ENCODE data around the gene SEZ6L2.
"Not testable (repeated sequence)": the region's sequence is repeated elsewhere in the genome, so short reads cannot be mapped to it uniquely, and the experiment has no call there.

The SEZ6L2 gene

GRCh38 chr16:29910819-29911675, 11.7 kb upstream of the SEZ6L2 start:
- no peaks in the 10 kb centered on the region for H3K27me3 ChIP-seq (ENCODE audit: control insufficient read depth in 5 of 5, insufficient read depth in 4 of 5, low read length in 5 of 5)

GRCh38 chr16:29909851-29910250, 10.5 kb upstream of the SEZ6L2 start:
- peaks cover 0 to 25% (median 16%) of the 10 kb centered on the region in 5 donors for H3K36me3 ChIP-seq (ENCODE audit: control insufficient read depth in 5 of 5, insufficient read depth in 5 of 5, low read length in 5 of 5)
- H3K27ac ChIP-seq (ENCODE audit: low read depth, low read length); H3K9me3 ChIP-seq (ENCODE audit: control insufficient read depth in 5 of 5, low read length in 5 of 5); H3K4me3 ChIP-seq (ENCODE audit: low read depth in 1 of 5, low read length in 5 of 5); H3K4me1 ChIP-seq (ENCODE audit: control insufficient read depth in 5 of 5, insufficient read depth in 5 of 5, low read length in 5 of 5); H3K27me3 ChIP-seq (ENCODE audit: control insufficient read depth in 5 of 5, insufficient read depth in 4 of 5, low read length in 5 of 5); H3K9ac ChIP-seq (ENCODE audit: low read length in 5 of 5): not testable (repeated sequence)

More at GRCh38 chr16:29910819-29911675, 11.7 kb upstream of the SEZ6L2 start:
- H3K9me3 ChIP-seq (ENCODE audit: control insufficient read depth in 5 of 5, low read length in 5 of 5): no peaks in the 10 kb centered on the region
- H3K4me1 ChIP-seq (ENCODE audit: control insufficient read depth in 5 of 5, insufficient read depth in 5 of 5, low read length in 5 of 5): no peaks in the 10 kb centered on the region
- no peak overlapping the region for H3K27ac ChIP-seq (ENCODE audit: low read depth, low read length)
- H3K9ac ChIP-seq (ENCODE audit: low read length in 5 of 5): no peak overlapping the region
- H3K36me3 ChIP-seq (ENCODE audit: control insufficient read depth in 5 of 5, insufficient read depth in 5 of 5, low read length in 5 of 5): peaks cover 6 to 25% (median 18%) of the 10 kb centered on the region in 5 donors
- no peak overlapping the region for H3K4me3 ChIP-seq (ENCODE audit: low read depth in 1 of 5, low read length in 5 of 5)

GRCh38 chr16:29909391-29909790, 10.0 kb upstream of the SEZ6L2 start:
- H3K36me3 ChIP-seq (ENCODE audit: control insufficient read depth in 5 of 5, insufficient read depth in 5 of 5, low read length in 5 of 5): peaks cover 0 to 21% (median 12%) of the 10 kb centered on the region in 5 donors
- no peak overlapping the region for H3K4me3 ChIP-seq (ENCODE audit: low read depth in 1 of 5, low read length in 5 of 5)
- no peak overlapping the region for H3K27ac ChIP-seq (ENCODE audit: low read depth, low read length)
- no peak overlapping the region for H3K9ac ChIP-seq (ENCODE audit: low read length in 5 of 5)
- H3K4me1 ChIP-seq (ENCODE audit: control insufficient read depth in 5 of 5, insufficient read depth in 5 of 5, low read length in 5 of 5): no peaks in the 10 kb centered on the region
- H3K9me3 ChIP-seq (ENCODE audit: control insufficient read depth in 5 of 5, low read length in 5 of 5): no peaks in the 10 kb centered on the region
- no peaks in the 10 kb centered on the region for H3K27me3 ChIP-seq (ENCODE audit: control insufficient read depth in 5 of 5, insufficient read depth in 4 of 5, low read length in 5 of 5)

- no peak overlapping the region for H3K9ac ChIP-seq (ENCODE audit: low read length in 5 of 5)
- H3K27me3 ChIP-seq (ENCODE audit: control insufficient read depth in 5 of 5, insufficient read depth in 4 of 5, low read length in 5 of 5): no peaks in the 10 kb centered on the region
- H3K9me3 ChIP-seq (ENCODE audit: control insufficient read depth in 5 of 5, low read length in 5 of 5): no peaks in the 10 kb centered on the region
- H3K4me3 ChIP-seq (ENCODE audit: low read depth in 1 of 5, low read length in 5 of 5): no peak overlapping the region
- H3K27ac ChIP-seq (ENCODE audit: low read depth, low read length): no peak overlapping the region
- H3K36me3 ChIP-seq (ENCODE audit: control insufficient read depth in 5 of 5, insufficient read depth in 5 of 5, low read length in 5 of 5): peaks cover 0 to 17% (median 9%) of the 10 kb centered on the region in 5 donors
- no peaks in the 10 kb centered on the region for H3K4me1 ChIP-seq (ENCODE audit: control insufficient read depth in 5 of 5, insufficient read depth in 5 of 5, low read length in 5 of 5)
Observed at GRCh38 chr16:29908719-29909220, 9.4 kb upstream of the SEZ6L2 start.

- Histone ChIP-seq H3K9ac (ENCODE audit: low read length in 5 of 5) (no peak overlapping the region), H3K4me3 (ENCODE audit: low read depth in 1 of 5, low read length in 5 of 5) (no peak overlapping the region), H3K36me3 (ENCODE audit: control insufficient read depth in 5 of 5, insufficient read depth in 5 of 5, low read length in 5 of 5) (peaks cover 0 to 11% (median 5%) of the 10 kb centered on the region in 5 donors), H3K27me3 (ENCODE audit: control insufficient read depth in 5 of 5, insufficient read depth in 4 of 5, low read length in 5 of 5) (no peaks in the 10 kb centered on the region), H3K27ac (ENCODE audit: low read depth, low read length) (no peak overlapping the region), H3K4me1 (ENCODE audit: control insufficient read depth in 5 of 5, insufficient read depth in 5 of 5, low read length in 5 of 5) (no peaks in the 10 kb centered on the region), H3K9me3 (ENCODE audit: control insufficient read depth in 5 of 5, low read length in 5 of 5) (no peaks in the 10 kb centered on the region)
Observed at GRCh38 chr16:29907973-29908372, 8.6 kb upstream of the SEZ6L2 start.

GRCh38 chr16:29906520-29907244, 7.3 kb upstream of the SEZ6L2 start:
- Histone ChIP-seq H3K36me3 (ENCODE audit: control insufficient read depth in 5 of 5, insufficient read depth in 5 of 5, low read length in 5 of 5) (peaks cover 0 to 11% (median 5%) of the 10 kb centered on the region in 5 donors), H3K4me1 (ENCODE audit: control insufficient read depth in 5 of 5, insufficient read depth in 5 of 5, low read length in 5 of 5) (no peaks in the 10 kb centered on the region), H3K27ac (ENCODE audit: low read depth, low read length) (no peak overlapping the region), H3K4me3 (ENCODE audit: low read depth in 1 of 5, low read length in 5 of 5) (no peak overlapping the region), H3K27me3 (ENCODE audit: control insufficient read depth in 5 of 5, insufficient read depth in 4 of 5, low read length in 5 of 5) (peaks cover 0 to under 1% (median 0%) of the 10 kb centered on the region in 5 donors), H3K9me3 (ENCODE audit: control insufficient read depth in 5 of 5, low read length in 5 of 5) (no peaks in the 10 kb centered on the region), H3K9ac (ENCODE audit: low read length in 5 of 5) (no peak overlapping the region)

- H3K4me3 ChIP-seq (ENCODE audit: low read depth in 1 of 5, low read length in 5 of 5): no peak overlapping the region
- no peak overlapping the region for H3K9ac ChIP-seq (ENCODE audit: low read length in 5 of 5)
- H3K36me3 ChIP-seq (ENCODE audit: control insufficient read depth in 5 of 5, insufficient read depth in 5 of 5, low read length in 5 of 5): peaks cover 0 to 11% (median 5%) of the 10 kb centered on the region in 5 donors
- no peaks in the 10 kb centered on the region for H3K9me3 ChIP-seq (ENCODE audit: control insufficient read depth in 5 of 5, low read length in 5 of 5)
- peaks cover 0 to 4% (median 2%) of the 10 kb centered on the region in 5 donors for H3K27me3 ChIP-seq (ENCODE audit: control insufficient read depth in 5 of 5, insufficient read depth in 4 of 5, low read length in 5 of 5)
- H3K4me1 ChIP-seq (ENCODE audit: control insufficient read depth in 5 of 5, insufficient read depth in 5 of 5, low read length in 5 of 5): peaks cover 0 to 3% (median 2%) of the 10 kb centered on the region in 5 donors
- no peak overlapping the region for H3K27ac ChIP-seq (ENCODE audit: low read depth, low read length)
Observed at GRCh38 chr16:29905668-29906067, 6.3 kb upstream of the SEZ6L2 start.

- peaks cover 0 to 11% (median 5%) of the 10 kb centered on the region in 5 donors for H3K36me3 ChIP-seq (ENCODE audit: control insufficient read depth in 5 of 5, insufficient read depth in 5 of 5, low read length in 5 of 5)
- no peaks in the 10 kb centered on the region for H3K9me3 ChIP-seq (ENCODE audit: control insufficient read depth in 5 of 5, low read length in 5 of 5)
- H3K9ac ChIP-seq (ENCODE audit: low read length in 5 of 5): no peak overlapping the region
- no peak overlapping the region for H3K27ac ChIP-seq (ENCODE audit: low read depth, low read length)
- peaks cover 0 to 7% (median 6%) of the 10 kb centered on the region in 5 donors for H3K4me1 ChIP-seq (ENCODE audit: control insufficient read depth in 5 of 5, insufficient read depth in 5 of 5, low read length in 5 of 5)
- H3K4me3 ChIP-seq (ENCODE audit: low read depth in 1 of 5, low read length in 5 of 5): no peak overlapping the region
- H3K27me3 ChIP-seq (ENCODE audit: control insufficient read depth in 5 of 5, insufficient read depth in 4 of 5, low read length in 5 of 5): peaks cover 0 to 4% (median 2%) of the 10 kb centered on the region in 5 donors
Observed at GRCh38 chr16:29904947-29905346, 5.6 kb upstream of the SEZ6L2 start.

GRCh38 chr16:29903590-29903989, 4.2 kb upstream of the SEZ6L2 start:
- H3K27ac ChIP-seq (ENCODE audit: low read depth, low read length): no peak overlapping the region
- no peak overlapping the region for H3K4me3 ChIP-seq (ENCODE audit: low read depth in 1 of 5, low read length in 5 of 5)
- peaks cover 0 to 17% (median 11%) of the 10 kb centered on the region in 5 donors for H3K4me1 ChIP-seq (ENCODE audit: control insufficient read depth in 5 of 5, insufficient read depth in 5 of 5, low read length in 5 of 5)
- H3K27me3 ChIP-seq (ENCODE audit: control insufficient read depth in 5 of 5, insufficient read depth in 4 of 5, low read length in 5 of 5): peaks cover 0 to 8% (median 6%) of the 10 kb centered on the region in 5 donors
- H3K9ac ChIP-seq (ENCODE audit: low read length in 5 of 5): no peak overlapping the region
- peaks cover 0 to 9% (median 4%) of the 10 kb centered on the region in 5 donors for H3K36me3 ChIP-seq (ENCODE audit: control insufficient read depth in 5 of 5, insufficient read depth in 5 of 5, low read length in 5 of 5)
- H3K9me3 ChIP-seq (ENCODE audit: control insufficient read depth in 5 of 5, low read length in 5 of 5): no peaks in the 10 kb centered on the region

GRCh38 chr16:29901607-29901945, 2.2 kb upstream of the SEZ6L2 start:
- Histone ChIP-seq H3K36me3 (ENCODE audit: control insufficient read depth in 5 of 5, insufficient read depth in 5 of 5, low read length in 5 of 5) (peaks cover 0 to 3% (median 3%) of the 10 kb centered on the region in 5 donors), H3K9me3 (ENCODE audit: control insufficient read depth in 5 of 5, low read length in 5 of 5) (no peaks in the 10 kb centered on the region), H3K4me3 (ENCODE audit: low read depth in 1 of 5, low read length in 5 of 5) (no peak overlapping the region), H3K9ac (ENCODE audit: low read length in 5 of 5) (no peak overlapping the region), H3K27me3 (ENCODE audit: control insufficient read depth in 5 of 5, insufficient read depth in 4 of 5, low read length in 5 of 5) (peaks cover 8 to 24% (median 18%) of the 10 kb centered on the region in 5 donors), H3K4me1 (ENCODE audit: control insufficient read depth in 5 of 5, insufficient read depth in 5 of 5, low read length in 5 of 5) (peaks cover 0 to 17% (median 11%) of the 10 kb centered on the region in 5 donors), H3K27ac (ENCODE audit: low read depth, low read length) (no peak overlapping the region)

All from subcutaneous abdominal adipose tissue (tissue), 5 donors.